GM23338 (cell line): ENCODE results near the gene PARD3. TPM values are rescaled to one million over a fixed set of nuclear protein-coding genes. Genes with fewer than 3 reads are reported as not detected.
A peak's percentile ranks its signal among the peaks of the same experiment; 100 is the strongest.

ENCODE experiments used
- ATAC-seq: fragments of 200-7000 bp; cut with Tn5 transposase; 3 replicates; pipeline ENCODE4 v1.9.1; 2020
- DNase-seq: peaks from one replicate; pipeline ENCODE4 v3.0.0-alpha.2; 2015; ENCODE audit warnings: low spot score
- H2AFZ ChIP-seq: fragments of 200-600 bp; sonication (generic); 2 replicates; pipeline ENCODE4 v1.8.0; 2016; ENCODE audit warnings: antibody characterized with exemption, mild to moderate bottlenecking, moderate library complexity
- H3F3A ChIP-seq: fragments of 200-600 bp; sonication (generic); replicated peaks from 2 replicates; pipeline ENCODE4 v1.8.0; 2017; ENCODE audit warnings: antibody characterized with exemption, mixed run types, low read depth
- H3K27ac ChIP-seq: fragments of 200-600 bp; sonication (generic); 2 replicates; pipeline ENCODE4 v1.6.1; 2016; ENCODE audit warnings: low read depth
- H3K27me3 ChIP-seq: fragments of 200-600 bp; sonication (generic); 2 replicates; pipeline ENCODE4 v1.8.0; 2016; ENCODE audit warnings: mild to moderate bottlenecking, mixed run types, moderate library complexity; ENCODE audit not compliant: insufficient read depth
- H3K36me3 ChIP-seq: fragments of 200-600 bp; sonication (generic); 2 replicates; pipeline ENCODE4 v1.8.0; 2016; ENCODE audit warnings: mild to moderate bottlenecking; ENCODE audit not compliant: insufficient read depth
- H3K4me1 ChIP-seq: fragments of 200-600 bp; sonication (generic); 2 replicates; pipeline ENCODE4 v1.8.0; 2016; ENCODE audit warnings: mild to moderate bottlenecking, moderate library complexity; ENCODE audit not compliant: insufficient read depth
- H3K4me2 ChIP-seq: fragments of 200-600 bp; sonication (generic); 2 replicates; pipeline ENCODE4 v1.7.1; 2017; ENCODE audit warnings: mixed run types
- H3K4me3 ChIP-seq: fragments of 200-600 bp; sonication (generic); 2 replicates; pipeline ENCODE4 v1.6.1; 2016; ENCODE audit warnings: mixed run types
- H3K79me2 ChIP-seq: fragments of 200-600 bp; sonication (generic); replicated peaks from 2 replicates; pipeline ENCODE4 v1.8.0; 2017; ENCODE audit warnings: mild to moderate bottlenecking; ENCODE audit not compliant: insufficient read depth
- H3K9me2 ChIP-seq: fragments of 200-600 bp; sonication (generic); 2 replicates; pipeline ENCODE4 v1.8.0; 2017; ENCODE audit not compliant: insufficient read depth
- H4K20me1 ChIP-seq: fragments of 200-600 bp; sonication (generic); replicated peaks from 2 replicates; pipeline ENCODE4 v1.8.0; 2017; ENCODE audit warnings: mild to moderate bottlenecking; ENCODE audit not compliant: insufficient read depth
- H3K27ac Mint-ChIP-seq: 2 replicates; pipeline ENCODE4 v1.8.0; 2020; ENCODE audit warnings: inconsistent platforms, mild to moderate bottlenecking, moderate library complexity, mixed read lengths
- H3K27me3 Mint-ChIP-seq: 3 replicates; pipeline ENCODE4 v1.8.0; 2022; ENCODE audit warnings: low read depth, mild to moderate bottlenecking, moderate library complexity, mixed read lengths, inconsistent platforms; ENCODE audit not compliant: insufficient read depth, poor library complexity
- H3K36me3 Mint-ChIP-seq: 3 replicates; pipeline ENCODE4 v1.8.0; 2021; ENCODE audit warnings: low read depth, mild to moderate bottlenecking, inconsistent platforms, moderate library complexity, mixed read lengths
- H3K4me1 Mint-ChIP-seq: 3 replicates; pipeline ENCODE4 v1.8.0; 2020; ENCODE audit warnings: mild to moderate bottlenecking, inconsistent platforms, mixed read lengths
- H3K4me3 Mint-ChIP-seq: 3 replicates; pipeline ENCODE4 v1.8.0; 2021; ENCODE audit warnings: moderate library complexity, mild to moderate bottlenecking, inconsistent platforms, mixed read lengths
- H3K9me3 Mint-ChIP-seq: 3 replicates; pipeline ENCODE4 v1.8.0; 2020; ENCODE audit warnings: moderate library complexity, mild to moderate bottlenecking, inconsistent platforms, mixed read lengths
- CREB1 ChIP-seq: fragments of 250-450 bp; sonication (Bioruptor Pico); IDR thresholded peaks from 2 replicates; pipeline ENCODE4 v1.5.0; 2020; ENCODE audit warnings: low read depth, mild to moderate bottlenecking, moderate library complexity
- ETS1 ChIP-seq: IDR thresholded peaks from 2 replicates; pipeline ENCODE4 v1.6.1; 2016; ENCODE audit warnings: antibody characterized with exemption
- EZH2 ChIP-seq: fragments of 200-600 bp; sonication (generic); IDR thresholded peaks from one replicate; pipeline ENCODE4 v1.8.0; 2017; ENCODE audit warnings: antibody characterized with exemption, mild to moderate bottlenecking, low read depth; ENCODE audit not compliant: unreplicated experiment
- EZH2phosphoT487 ChIP-seq: fragments of 200-600 bp; sonication (generic); IDR thresholded peaks from one replicate; pipeline ENCODE4 v1.8.1; 2018; ENCODE audit warnings: antibody characterized with exemption; ENCODE audit not compliant: unreplicated experiment
- JUNB ChIP-seq: IDR thresholded peaks from one replicate; pipeline ENCODE4 v1.6.1; 2016; ENCODE audit warnings: antibody characterized with exemption; ENCODE audit not compliant: unreplicated experiment
- NANOG ChIP-seq: IDR thresholded peaks from 2 replicates; pipeline ENCODE4 v1.6.1; 2016; ENCODE audit warnings: antibody characterized with exemption, borderline replicate concordance
- ZNF331 ChIP-seq: fragments of 250-450 bp; sonication (Bioruptor Pico); IDR thresholded peaks from 2 replicates; pipeline ENCODE4 v1.5.0; 2020; ENCODE audit warnings: low read depth, mild to moderate bottlenecking, moderate library complexity
- polyA plus RNA-seq: library from polyadenylated mRNA; unstranded; fragments of >200 nt; fragmentation: Nextera tagmentation; extraction: Ambion mirVana; gene quantifications from 2 replicates; pipeline ENCODE4 v1.2.1, GENCODE V29; 2016
- total RNA-seq: library from RNA; depleted of rRNA; stranded (reverse); fragments of >200 nt; shearing (Covaris generic); gene quantifications from 2 replicates; pipeline ENCODE4 v1.2.3, GENCODE V29; 2014
- TF ChIP-seq, protein P1 (sequence below), 2 experiments: fragments of 200-600 bp in 1 of 2; sonication (generic) in 1 of 2; conservative IDR thresholded peaks; 2 replicates each; pipeline versions ENCODE4 v1.5.1 to v1.6.1; 2016 to 2017; ENCODE audit warnings: antibody characterized with exemption in 2 of 2, low read depth in 2 of 2, mild to moderate bottlenecking in 2 of 2, moderate library complexity in 1 of 2
- TF ChIP-seq, protein P2 (sequence below): fragments of 250-450 bp; sonication (Bioruptor Pico); IDR thresholded peaks from 2 replicates; pipeline ENCODE4 v1.5.0; 2020; ENCODE audit warnings: mild to moderate bottlenecking, moderate library complexity

PARD3 gene
- total and polyA plus RNA-seq, 2 experiments from 2014 or later, result 30.2 to 51.4 TPM

DNA sequence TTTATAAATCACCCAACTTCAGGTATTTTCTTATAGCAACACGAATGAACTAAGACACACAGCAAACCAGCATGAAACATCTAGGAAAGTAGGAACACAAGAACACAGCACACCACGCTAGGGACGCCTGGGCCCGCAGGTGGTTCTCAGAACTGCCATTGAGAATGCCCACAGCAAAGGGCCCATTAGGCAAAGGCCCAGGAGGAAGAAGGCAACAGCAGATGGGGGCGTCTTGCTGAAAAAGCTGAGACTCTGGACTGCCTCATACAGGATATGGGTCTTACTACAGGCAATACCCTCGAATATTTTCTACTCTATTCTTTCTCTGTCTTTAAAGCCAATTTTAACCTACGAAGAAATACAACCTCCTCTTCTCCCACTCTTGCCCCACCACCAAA, 77.3 kb downstream of the PARD3 start:
- Histone ChIP-seq H3K4me1 (peaks cover 34% of the 10 kb centered on the region), H3K36me3 (no peaks in the 10 kb centered on the region), H3K4me2 (peak overlapping the region; percentile 53), H3K4me3 (no peak overlapping the region), H3K27me3 (no peaks in the 10 kb centered on the region), H3K9me2 (no peaks in the 10 kb centered on the region), H3K79me2 (peaks cover 91% of the 10 kb centered on the region), H3K27ac (peak overlapping the region; percentile 33; the same call in 1 of the 2 replicates), H4K20me1 (peaks cover 7% of the 10 kb centered on the region), H2AFZ (no peak overlapping the region), H3F3A (no peaks in the 10 kb centered on the region)
- no peak overlapping the region for H3K27ac Mint-ChIP-seq
- peaks cover 10% of the 10 kb centered on the region for H3K27me3 Mint-ChIP-seq
- TF ChIP-seq CREB1 (CRISPR knock-in tag) (no peak), EZH2 (no peak), NANOG (no peak), ZNF331 (no peak), JUNB (no peak)
- TF ChIP-seq, protein P1, sequence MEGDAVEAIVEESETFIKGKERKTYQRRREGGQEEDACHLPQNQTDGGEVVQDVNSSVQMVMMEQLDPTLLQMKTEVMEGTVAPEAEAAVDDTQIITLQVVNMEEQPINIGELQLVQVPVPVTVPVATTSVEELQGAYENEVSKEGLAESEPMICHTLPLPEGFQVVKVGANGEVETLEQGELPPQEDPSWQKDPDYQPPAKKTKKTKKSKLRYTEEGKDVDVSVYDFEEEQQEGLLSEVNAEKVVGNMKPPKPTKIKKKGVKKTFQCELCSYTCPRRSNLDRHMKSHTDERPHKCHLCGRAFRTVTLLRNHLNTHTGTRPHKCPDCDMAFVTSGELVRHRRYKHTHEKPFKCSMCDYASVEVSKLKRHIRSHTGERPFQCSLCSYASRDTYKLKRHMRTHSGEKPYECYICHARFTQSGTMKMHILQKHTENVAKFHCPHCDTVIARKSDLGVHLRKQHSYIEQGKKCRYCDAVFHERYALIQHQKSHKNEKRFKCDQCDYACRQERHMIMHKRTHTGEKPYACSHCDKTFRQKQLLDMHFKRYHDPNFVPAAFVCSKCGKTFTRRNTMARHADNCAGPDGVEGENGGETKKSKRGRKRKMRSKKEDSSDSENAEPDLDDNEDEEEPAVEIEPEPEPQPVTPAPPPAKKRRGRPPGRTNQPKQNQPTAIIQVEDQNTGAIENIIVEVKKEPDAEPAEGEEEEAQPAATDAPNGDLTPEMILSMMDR (conservative IDR thresholded peaks at IDR 0.05; ENCODE audit: low read depth in 2 of 2), result peak in 1 of 2 experiments; percentile 29; a peak in 1 of 4 replicates
- no peaks in the 10 kb centered on the region for H3K9me3 Mint-ChIP-seq
- ATAC-seq (peak; percentile 17), DNase-seq (peak; percentile 61)
- no peak overlapping the region for H3K4me3 Mint-ChIP-seq
- H3K36me3 Mint-ChIP-seq, result no peaks in the 10 kb centered on the region
- peaks cover 54% of the 10 kb centered on the region for H3K4me1 Mint-ChIP-seq

- peaks cover 7% of the 10 kb centered on the region for H4K20me1 ChIP-seq
- H3K27ac ChIP-seq, result peak overlapping the region; percentile 33; the same call in 1 of the 2 replicates
- H3F3A ChIP-seq, result no peaks in the 10 kb centered on the region
- peaks cover 53% of the 10 kb centered on the region for H3K4me1 Mint-ChIP-seq
- no peaks in the 10 kb centered on the region for H3K9me2 ChIP-seq
- H2AFZ ChIP-seq, result no peak overlapping the region
- no peaks in the 10 kb centered on the region for H3K9me3 Mint-ChIP-seq
- ATAC-seq (peak; percentile 11), DNase-seq (no peak)
- no peaks in the 10 kb centered on the region for H3K27me3 ChIP-seq
- peaks cover 12% of the 10 kb centered on the region for H3K27me3 Mint-ChIP-seq
- H3K4me2 ChIP-seq, result peak overlapping the region; percentile 52
- peaks cover 91% of the 10 kb centered on the region for H3K79me2 ChIP-seq
- H3K4me3 ChIP-seq, result no peak overlapping the region
- H3K36me3 ChIP-seq, result no peaks in the 10 kb centered on the region
- peaks cover 34% of the 10 kb centered on the region for H3K4me1 ChIP-seq
- H3K4me3 Mint-ChIP-seq, result no peak overlapping the region
- no peaks in the 10 kb centered on the region for H3K36me3 Mint-ChIP-seq
- peak overlapping the region; percentile 36; the same call in 1 of the 2 replicates for H3K27ac Mint-ChIP-seq
- TF ChIP-seq NANOG, result no peak
- TF ChIP-seq JUNB, result no peak
- TF ChIP-seq, protein P2, sequence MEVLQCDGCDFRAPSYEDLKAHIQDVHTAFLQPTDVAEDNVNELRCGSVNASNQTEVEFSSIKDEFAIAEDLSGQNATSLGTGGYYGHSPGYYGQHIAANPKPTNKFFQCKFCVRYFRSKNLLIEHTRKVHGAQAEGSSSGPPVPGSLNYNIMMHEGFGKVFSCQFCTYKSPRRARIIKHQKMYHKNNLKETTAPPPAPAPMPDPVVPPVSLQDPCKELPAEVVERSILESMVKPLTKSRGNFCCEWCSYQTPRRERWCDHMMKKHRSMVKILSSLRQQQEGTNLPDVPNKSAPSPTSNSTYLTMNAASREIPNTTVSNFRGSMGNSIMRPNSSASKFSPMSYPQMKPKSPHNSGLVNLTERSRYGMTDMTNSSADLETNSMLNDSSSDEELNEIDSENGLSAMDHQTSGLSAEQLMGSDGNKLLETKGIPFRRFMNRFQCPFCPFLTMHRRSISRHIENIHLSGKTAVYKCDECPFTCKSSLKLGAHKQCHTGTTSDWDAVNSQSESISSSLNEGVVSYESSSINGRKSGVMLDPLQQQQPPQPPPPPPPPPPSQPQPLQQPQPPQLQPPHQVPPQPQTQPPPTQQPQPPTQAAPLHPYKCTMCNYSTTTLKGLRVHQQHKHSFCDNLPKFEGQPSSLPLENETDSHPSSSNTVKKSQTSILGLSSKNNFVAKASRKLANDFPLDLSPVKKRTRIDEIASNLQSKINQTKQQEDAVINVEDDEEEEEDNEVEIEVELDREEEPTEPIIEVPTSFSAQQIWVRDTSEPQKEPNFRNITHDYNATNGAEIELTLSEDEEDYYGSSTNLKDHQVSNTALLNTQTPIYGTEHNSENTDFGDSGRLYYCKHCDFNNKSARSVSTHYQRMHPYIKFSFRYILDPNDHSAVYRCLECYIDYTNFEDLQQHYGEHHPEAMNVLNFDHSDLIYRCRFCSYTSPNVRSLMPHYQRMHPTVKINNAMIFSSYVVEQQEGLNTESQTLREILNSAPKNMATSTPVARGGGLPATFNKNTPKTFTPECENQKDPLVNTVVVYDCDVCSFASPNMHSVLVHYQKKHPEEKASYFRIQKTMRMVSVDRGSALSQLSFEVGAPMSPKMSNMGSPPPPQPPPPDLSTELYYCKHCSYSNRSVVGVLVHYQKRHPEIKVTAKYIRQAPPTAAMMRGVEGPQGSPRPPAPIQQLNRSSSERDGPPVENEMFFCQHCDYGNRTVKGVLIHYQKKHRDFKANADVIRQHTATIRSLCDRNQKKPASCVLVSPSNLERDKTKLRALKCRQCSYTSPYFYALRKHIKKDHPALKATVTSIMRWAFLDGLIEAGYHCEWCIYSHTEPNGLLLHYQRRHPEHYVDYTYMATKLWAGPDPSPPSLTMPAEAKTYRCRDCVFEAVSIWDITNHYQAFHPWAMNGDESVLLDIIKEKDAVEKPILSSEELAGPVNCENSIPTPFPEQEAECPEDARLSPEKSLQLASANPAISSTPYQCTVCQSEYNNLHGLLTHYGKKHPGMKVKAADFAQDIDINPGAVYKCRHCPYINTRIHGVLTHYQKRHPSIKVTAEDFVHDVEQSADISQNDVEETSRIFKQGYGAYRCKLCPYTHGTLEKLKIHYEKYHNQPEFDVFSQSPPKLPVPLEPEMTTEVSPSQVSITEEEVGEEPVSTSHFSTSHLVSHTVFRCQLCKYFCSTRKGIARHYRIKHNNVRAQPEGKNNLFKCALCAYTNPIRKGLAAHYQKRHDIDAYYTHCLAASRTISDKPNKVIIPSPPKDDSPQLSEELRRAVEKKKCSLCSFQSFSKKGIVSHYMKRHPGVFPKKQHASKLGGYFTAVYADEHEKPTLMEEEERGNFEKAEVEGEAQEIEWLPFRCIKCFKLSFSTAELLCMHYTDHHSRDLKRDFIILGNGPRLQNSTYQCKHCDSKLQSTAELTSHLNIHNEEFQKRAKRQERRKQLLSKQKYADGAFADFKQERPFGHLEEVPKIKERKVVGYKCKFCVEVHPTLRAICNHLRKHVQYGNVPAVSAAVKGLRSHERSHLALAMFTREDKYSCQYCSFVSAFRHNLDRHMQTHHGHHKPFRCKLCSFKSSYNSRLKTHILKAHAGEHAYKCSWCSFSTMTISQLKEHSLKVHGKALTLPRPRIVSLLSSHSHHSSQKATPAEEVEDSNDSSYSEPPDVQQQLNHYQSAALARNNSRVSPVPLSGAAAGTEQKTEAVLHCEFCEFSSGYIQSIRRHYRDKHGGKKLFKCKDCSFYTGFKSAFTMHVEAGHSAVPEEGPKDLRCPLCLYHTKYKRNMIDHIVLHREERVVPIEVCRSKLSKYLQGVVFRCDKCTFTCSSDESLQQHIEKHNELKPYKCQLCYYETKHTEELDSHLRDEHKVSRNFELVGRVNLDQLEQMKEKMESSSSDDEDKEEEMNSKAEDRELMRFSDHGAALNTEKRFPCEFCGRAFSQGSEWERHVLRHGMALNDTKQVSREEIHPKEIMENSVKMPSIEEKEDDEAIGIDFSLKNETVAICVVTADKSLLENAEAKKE (CRISPR knock-in tag), result no peak
- no peak for TF ChIP-seq ETS1
- no peak for TF ChIP-seq CREB1 (CRISPR knock-in tag)
- TF ChIP-seq EZH2phosphoT487, result no peak
Measured at GRCh38 chr10:34736976-34737771, 77.9 kb downstream of the PARD3 start.
